ENCODE data around the gene DHX8. TPM values are rescaled to one million over a fixed set of nuclear protein-coding genes. Genes with fewer than 3 reads are reported as not detected.
A peak's percentile ranks its signal among the peaks of the same experiment; 100 is the strongest.

The DHX8 gene
- total and polyA plus RNA-seq, 2 of the 4 experiments (the other 2 are of a cell fraction): 21.8 to 50.0 TPM

- dilution Hi-C loops (cut with HindIII; ENCODE audit: low sequenced_read_pairs, unreplicated experiment) (no loop called here), intact Hi-C loops (cut with micrococcal nuclease) (no loop called here), in situ Hi-C loops (cut with MboI; ENCODE audit: low sequenced_read_pairs) (no loop called here)
- ChIA-PET POLR2A (ENCODE audit: unreplicated experiment) (no interaction called here), CTCF (interaction anchor here (0.7 to 8.7 kb wide), 3 partner anchors 12 to 120 kb away, joined by 3 to 82 read pairs (median 3); no protein-coding TSS in a partner anchor)
- no peak overlapping the region for H2AK9ac ChIP-seq (replicated peaks; ENCODE audit: low read depth, low read length, poor library complexity)
- DNase-seq (no peak), ATAC-seq (ENCODE audit: low read depth) (no peak)
- no peak overlapping the region for H3K56ac ChIP-seq (ENCODE audit: extremely low read depth, insufficient read depth, low read length)
- H4K5ac ChIP-seq (ENCODE audit: low read depth, low read length): no peak overlapping the region
- no peak overlapping the region for H3K27ac ChIP-seq (ENCODE audit: insufficient read depth, low read length)
- H3K36me3 ChIP-seq (ENCODE audit: control insufficient read depth, insufficient read depth, low read length): no peaks in the 10 kb centered on the region
- no peak overlapping the region for H2BK20ac ChIP-seq (ENCODE audit: low read depth, low read length)
- H3K9me3 ChIP-seq (ENCODE audit: control insufficient read depth, insufficient read depth, low read length): no peaks in the 10 kb centered on the region
- no peaks in the 10 kb centered on the region for H3K27me3 ChIP-seq (ENCODE audit: control insufficient read depth, insufficient read depth, low read length)
- whole genome bisulfite sequencing, 2 experiments (ENCODE audit: extremely low coverage in 2 of 2, insufficient read length in 1 of 2): 78% methylated on average over 12 of the region's 13 CpGs; no CpG with 5 or more reads in 1 of the 2 experiments
- no peak overlapping the region for H2AFZ ChIP-seq (replicated peaks; ENCODE audit: low read length, poor library complexity)
- H3K9ac ChIP-seq (ENCODE audit: low read depth, low read length): no peak overlapping the region
- no peak overlapping the region for H3K4ac ChIP-seq (ENCODE audit: low read depth, low read length)
- no peak overlapping the region for H2BK120ac ChIP-seq (ENCODE audit: low read depth, low read length)
- H3K4me1 ChIP-seq (ENCODE audit: control insufficient read depth, insufficient read depth, low read length): peaks cover 13% of the 10 kb centered on the region
- H2AK5ac ChIP-seq (ENCODE audit: low read depth, low read length): peak overlapping the region; percentile 5; the same call in 1 of the 2 replicates
- H3K4me3 ChIP-seq (ENCODE audit: insufficient read depth, low read depth, low read length): no peak overlapping the region
- no peak overlapping the region for H3K18ac ChIP-seq (ENCODE audit: low read depth, low read length)
- H2BK5ac ChIP-seq (ENCODE audit: low read depth, low read length, poor library complexity, severe bottlenecking): no peak overlapping the region
- no peak overlapping the region for H4K91ac ChIP-seq (ENCODE audit: insufficient read depth, low read depth, low read length)
- H4K20me1 ChIP-seq (ENCODE audit: insufficient read depth, low read length): peaks cover 3% of the 10 kb centered on the region; the same call in 1 of the 2 replicates
- no peak overlapping the region for H3K14ac ChIP-seq (replicated peaks; ENCODE audit: low read depth, low read length)
- no peak overlapping the region for H3K23ac ChIP-seq (ENCODE audit: low read depth, low read length)
- no peaks in the 10 kb centered on the region for H3K79me1 ChIP-seq (ENCODE audit: low read depth in 1 of 2, low read length in 2 of 2)
- H3K4me2 ChIP-seq (ENCODE audit: low read depth, low read length): no peak overlapping the region
- H2BK15ac ChIP-seq (ENCODE audit: low read depth, low read length): no peak overlapping the region
- no TSS peak for BruUV-seq (replicated peaks)
- H3K9me1 ChIP-seq (ENCODE audit: insufficient read depth, low read length): peaks cover 13% of the 10 kb centered on the region
- H4K8ac ChIP-seq (ENCODE audit: low read depth in 2 of 2, low read length in 2 of 2): no peak overlapping the region
- TF ChIP-seq CHD1 (IDR thresholded peaks at IDR 0.05; ENCODE audit: low read depth, low read length) (no peak), MAFK (IDR thresholded peaks at IDR 0.05; ENCODE audit: low read depth, low read length) (no peak), ELK1 (IDR thresholded peaks at IDR 0.05; ENCODE audit: borderline replicate concordance, low read depth, low read length) (no peak), USF2 (IDR thresholded peaks at IDR 0.05; ENCODE audit: low read depth, low read length) (no peak), SMC3 (IDR thresholded peaks at IDR 0.05; ENCODE audit: low read depth, low read length) (no peak), POLR2A (IDR thresholded peaks at IDR 0.05; ENCODE audit: low read depth, low read length) (no peak), RCOR1 (IDR thresholded peaks at IDR 0.05; ENCODE audit: insufficient replicate concordance, low read length) (no peak), BHLHE40 (IDR thresholded peaks at IDR 0.05; ENCODE audit: low read depth, low read length) (no peak), RFX5 (IDR thresholded peaks at IDR 0.05; ENCODE audit: low read depth, low read length) (no peak), NFE2L2 (IDR thresholded peaks at IDR 0.05; ENCODE audit: low read depth, low read length) (no peak), CTCF (conservative IDR thresholded peaks at IDR 0.05; ENCODE audit: low read depth, low read length) (no peak)
Observed at GRCh38 chr17:43574348-43574747, 90.6 kb downstream of the DHX8 start.
